Stimulated activated memory B cell treated with anti-CD40 and anti-IgM and Interleukin-4, amounts not matched to agents 10 μg/mL and 1 μg/mL and 100 μg/mL, for 72 hours (primary cell): Measurements from ENCODE around the gene ZSCAN10.

Experiments
- ATAC-seq: fragments of 150-1000 bp; cut with Tn5 transposase; 2 replicates; pipeline ENCODE4 v1.10.0; 2021
- H3K27ac Mint-ChIP-seq: one replicate; pipeline ENCODE4 v1.8.0; 2022; ENCODE audit warnings: mild to moderate bottlenecking, mixed read lengths
- H3K27me3 Mint-ChIP-seq: one replicate; pipeline ENCODE4 v1.8.0; 2022; ENCODE audit warnings: mixed read lengths
- H3K36me3 Mint-ChIP-seq: one replicate; pipeline ENCODE4 v1.8.0; 2022; ENCODE audit warnings: mixed read lengths
- H3K4me1 Mint-ChIP-seq: one replicate; pipeline ENCODE4 v1.8.0; 2022; ENCODE audit warnings: mixed read lengths
- H3K4me3 Mint-ChIP-seq: one replicate; pipeline ENCODE4 v1.8.0; 2022; ENCODE audit warnings: mild to moderate bottlenecking, moderate library complexity, mixed read lengths
- H3K9me3 Mint-ChIP-seq: one replicate; pipeline ENCODE4 v1.8.0; 2022; ENCODE audit warnings: mixed read lengths

Gene ZSCAN10

GRCh38 chr16:3038896-3039295 is 60.2 kb downstream of the ZSCAN10 start:
- Mint-ChIP-seq H3K27me3 (peaks cover 82% of the 10 kb centered on the region), H3K9me3 (no peaks in the 10 kb centered on the region), H3K36me3 (no peaks in the 10 kb centered on the region), H3K27ac (no peak overlapping the region), H3K4me3 (no peak overlapping the region), H3K4me1 (peaks cover 12% of the 10 kb centered on the region)
- no peak for ATAC-seq
